HG03139 (cell line): ENCODE data around the gene ZNF324.
"Not testable (repeated sequence)": the region's sequence is repeated elsewhere in the genome, so short reads cannot be mapped to it uniquely, and the experiment has no call there.

Experiments
- ATAC-seq: cut with Tn5 transposase; IDR thresholded peaks from one replicate; pipeline ENCODE4 v1.9.1; 2021; ENCODE audit not compliant: unreplicated experiment

The ZNF324 gene

GRCh38 chr19:58466760-58467589 lies at the start of gene ZNF324:
Gene ZNF324 (plus strand): TSS chr19:58467080. CDS start chr19:58469186, 2,106 bp downstream.
- ATAC-seq, result peak; percentile 86

- no peak for ATAC-seq
Observed at GRCh38 chr19:58428617-58429016, 38.3 kb upstream of the ZNF324 start.

- ATAC-seq, result no peak
Observed at GRCh38 chr19:58429745-58430144, 37.1 kb upstream of the ZNF324 start.

GRCh38 chr19:58434217-58434616 lies 32.7 kb upstream of the ZNF324 start:
- no peak for ATAC-seq

GRCh38 chr19:58439576-58440554 lies 27.0 kb upstream of the ZNF324 start, which contains the start of gene ZNF132:
Gene ZNF132 (minus strand): TSS chr19:58440153. CDS start chr19:58439821, 332 bp downstream.
- ATAC-seq, result peak; percentile 93

GRCh38 chr19:58440556-58440955 lies 26.3 kb upstream of the ZNF324 start:
- ATAC-seq, result no peak

GRCh38 chr19:58442986-58443385 lies 23.9 kb upstream of the ZNF324 start:
- not testable (repeated sequence) for ATAC-seq

GRCh38 chr19:58448860-58449259 lies 18.0 kb upstream of the ZNF324 start:
- not testable (repeated sequence) for ATAC-seq

GRCh38 chr19:58449980-58450379 lies 16.9 kb upstream of the ZNF324 start:
- not testable (repeated sequence) for ATAC-seq

GRCh38 chr19:58450856-58451357 lies 16.0 kb upstream of the ZNF324 start:
- ATAC-seq, result no peak

GRCh38 chr19:58451358-58452101 lies 15.3 kb upstream of the ZNF324 start, which contains the start of gene ZNF324B:
Gene ZNF324B (plus strand): TSS chr19:58451622. CDS start chr19:58453702, 2,080 bp downstream.
- ATAC-seq, result peak; percentile 92

GRCh38 chr19:58453743-58454142 lies 13.1 kb upstream of the ZNF324 start:
- ATAC-seq, result no peak

GRCh38 chr19:58455306-58455705 lies 11.6 kb upstream of the ZNF324 start:
- no peak for ATAC-seq

GRCh38 chr19:58456111-58456510 lies 10.8 kb upstream of the ZNF324 start:
- no peak for ATAC-seq

GRCh38 chr19:58460039-58460438 lies 6.8 kb upstream of the ZNF324 start:
- ATAC-seq, result no peak

GRCh38 chr19:58466089-58466759 lies 656 bp upstream of the ZNF324 start:
- peak; percentile 8 for ATAC-seq

GRCh38 chr19:58468216-58468839 lies 1.4 kb downstream of the ZNF324 start:
- ATAC-seq, result no peak

- ATAC-seq, result no peak
Observed at GRCh38 chr19:58469241-58470013, 2.5 kb downstream of the ZNF324 start.
